IMR-90 (cell line): ENCODE results near the gene CYP24A1. TPM values are rescaled to one million over a fixed set of nuclear protein-coding genes. Genes with fewer than 3 reads are reported as not detected.

ENCODE experiments used
- ATAC-seq: fragments of 200-7000 bp; cut with Tn5 transposase; 2 replicates; pipeline ENCODE4 v1.9.1; 2020; ENCODE audit warnings: low read depth, mild to moderate bottlenecking, moderate library complexity
- BruUV-seq: library from RNA; stranded (reverse); fragments of 400-500 nt; replicated peaks from 2 replicates; lab custom pipeline; 2021; lab: Mats Ljungman, UMichigan
- CTCF ChIA-PET: fragments of 300-600 bp; formaldehyde crosslinking; extraction: SDS; loops from one replicate; lab custom pipeline; 2021; ENCODE audit warnings: antibody characterized with exemption; lab: Yijun Ruan, JAX
- POLR2A ChIA-PET: fragments of 300-600 bp; sonication (Branson Sonifier 250); formaldehyde crosslinking; loops from one replicate; lab custom pipeline; 2022; ENCODE audit warnings: antibody characterized with exemption; ENCODE audit not compliant: unreplicated experiment; lab: Charles Lee
- DNase-seq: peaks from one replicate; pipeline ENCODE4 v3.0.0; 2013
- H2AFZ ChIP-seq: replicated peaks from 2 replicates; pipeline ENCODE3; 2013; ENCODE audit warnings: low read length, mild to moderate bottlenecking; ENCODE audit not compliant: poor library complexity
- H2AK5ac ChIP-seq: 2 replicates; pipeline ENCODE4 v1.6.1; 2013; ENCODE audit warnings: low read depth, low read length, inconsistent platforms
- H2AK9ac ChIP-seq: replicated peaks from 2 replicates; pipeline ENCODE3; 2013; ENCODE audit warnings: mild to moderate bottlenecking, low read depth, low read length, moderate library complexity; ENCODE audit not compliant: poor library complexity
- H2BK120ac ChIP-seq: 2 replicates; pipeline ENCODE4 v1.6.1; 2013; ENCODE audit warnings: low read depth, low read length, inconsistent platforms
- H2BK15ac ChIP-seq: 3 replicates; pipeline ENCODE4 v1.6.1; 2013; ENCODE audit warnings: low read depth, low read length, inconsistent platforms
- H2BK20ac ChIP-seq: 2 replicates; pipeline ENCODE4 v1.6.1; 2013; ENCODE audit warnings: low read depth, mild to moderate bottlenecking, inconsistent platforms, low read length, moderate library complexity
- H2BK5ac ChIP-seq: 2 replicates; pipeline ENCODE4 v1.6.1; 2013; ENCODE audit warnings: mild to moderate bottlenecking, low read depth, low read length, inconsistent platforms; ENCODE audit not compliant: poor library complexity, severe bottlenecking
- H3K14ac ChIP-seq: replicated peaks from 2 replicates; pipeline ENCODE4 v1.6.1; 2013; ENCODE audit warnings: low read depth, low read length, inconsistent platforms
- H3K18ac ChIP-seq: 2 replicates; pipeline ENCODE4 v1.6.1; 2013; ENCODE audit warnings: low read depth, low read length, control low read depth
- H3K23ac ChIP-seq: 2 replicates; pipeline ENCODE4 v1.6.1; 2013; ENCODE audit warnings: low read depth, low read length, inconsistent platforms
- H3K27ac ChIP-seq: 2 replicates; pipeline ENCODE4 v1.5.1; 2013; ENCODE audit warnings: mild to moderate bottlenecking, control low read depth, low read length; ENCODE audit not compliant: insufficient read depth
- H3K27me3 ChIP-seq: 2 replicates; pipeline ENCODE4 v1.6.1; 2013; ENCODE audit warnings: low read length; ENCODE audit not compliant: control insufficient read depth, insufficient read depth
- H3K36me3 ChIP-seq: 2 replicates; pipeline ENCODE4 v1.6.1; 2013; ENCODE audit warnings: low read length, mixed read lengths; ENCODE audit not compliant: control insufficient read depth, insufficient read depth
- H3K4ac ChIP-seq: 2 replicates; pipeline ENCODE4 v1.6.1; 2013; ENCODE audit warnings: low read depth, low read length, inconsistent platforms
- H3K4me1 ChIP-seq: 2 replicates; pipeline ENCODE4 v1.6.1; 2013; ENCODE audit warnings: low read length, mixed read lengths; ENCODE audit not compliant: control insufficient read depth, insufficient read depth
- H3K4me2 ChIP-seq: 2 replicates; pipeline ENCODE4 v1.6.1; 2013; ENCODE audit warnings: low read depth, mild to moderate bottlenecking, control low read depth, low read length, moderate library complexity
- H3K4me3 ChIP-seq: 2 replicates; pipeline ENCODE4 v1.5.1; 2013; ENCODE audit warnings: low read depth, mild to moderate bottlenecking, control low read depth, low read length, moderate library complexity; ENCODE audit not compliant: insufficient read depth
- H3K56ac ChIP-seq: 2 replicates; pipeline ENCODE4 v1.6.1; 2013; ENCODE audit warnings: low read length, inconsistent platforms; ENCODE audit not compliant: insufficient read depth; ENCODE audit errors: extremely low read depth
- H3K79me1 ChIP-seq, 2 experiments: 2 replicates each; pipeline ENCODE4 v1.6.1; 2013; ENCODE audit warnings: low read length in 2 of 2, inconsistent platforms in 1 of 2, low read depth in 1 of 2
- H3K9ac ChIP-seq: 2 replicates; pipeline ENCODE4 v1.6.1; 2013; ENCODE audit warnings: low read depth, low read length, control low read depth
- H3K9me1 ChIP-seq: 2 replicates; pipeline ENCODE4 v1.6.1; 2013; ENCODE audit warnings: low read length, inconsistent platforms; ENCODE audit not compliant: insufficient read depth
- H3K9me3 ChIP-seq: 2 replicates; pipeline ENCODE4 v1.6.1; 2013; ENCODE audit warnings: low read length; ENCODE audit not compliant: control insufficient read depth, insufficient read depth
- H4K20me1 ChIP-seq: 2 replicates; pipeline ENCODE4 v1.6.1; 2013; ENCODE audit warnings: low read length, inconsistent platforms; ENCODE audit not compliant: insufficient read depth
- H4K5ac ChIP-seq: 2 replicates; pipeline ENCODE4 v1.6.1; 2013; ENCODE audit warnings: mild to moderate bottlenecking, low read depth, low read length, control low read depth
- H4K8ac ChIP-seq, 2 experiments: 2 replicates each; pipeline ENCODE4 v1.6.1; 2013; ENCODE audit warnings: low read depth in 2 of 2, low read length in 2 of 2, control low read depth in 1 of 2, inconsistent platforms in 1 of 2
- H4K91ac ChIP-seq: 2 replicates; pipeline ENCODE4 v1.6.1; 2013; ENCODE audit warnings: low read depth, low read length, inconsistent platforms; ENCODE audit not compliant: insufficient read depth
- BHLHE40 ChIP-seq: fragments of 150-350 bp; IDR thresholded peaks from 2 replicates; pipeline ENCODE4 v1.6.1; 2016; ENCODE audit warnings: mild to moderate bottlenecking, low read depth, low read length
- CEBPB ChIP-seq: IDR thresholded peaks from 2 replicates; pipeline ENCODE4 v1.6.1; 2012; ENCODE audit warnings: low read depth, low read length, improper control_type of control experiment
- CHD1 ChIP-seq: IDR thresholded peaks from 2 replicates; pipeline ENCODE4 v1.6.1; 2012; ENCODE audit warnings: low read depth, low read length, improper control_type of control experiment
- FOS ChIP-seq: fragments of 150-350 bp; IDR thresholded peaks from 2 replicates; pipeline ENCODE4 v1.6.1; 2016; ENCODE audit warnings: low read depth, low read length
- MAFK ChIP-seq: IDR thresholded peaks from 2 replicates; pipeline ENCODE4 v1.6.1; 2012; ENCODE audit warnings: low read depth, low read length, improper control_type of control experiment
- MAZ ChIP-seq: IDR thresholded peaks from 2 replicates; pipeline ENCODE4 v1.6.1; 2012; ENCODE audit warnings: low read depth, mild to moderate bottlenecking, low read length, improper control_type of control experiment, moderate library complexity, borderline replicate concordance
- POLR2A ChIP-seq: IDR thresholded peaks from 2 replicates; pipeline ENCODE4 v1.6.1; 2012; ENCODE audit warnings: mild to moderate bottlenecking, low read depth, low read length
- RAD21 ChIP-seq: IDR thresholded peaks from 2 replicates; pipeline ENCODE4 v1.6.1; 2012; ENCODE audit warnings: low read length, improper control_type of control experiment
- RFX5 ChIP-seq: IDR thresholded peaks from 2 replicates; pipeline ENCODE4 v1.8.0; 2012; ENCODE audit warnings: low read depth, mild to moderate bottlenecking, low read length, moderate library complexity
- SMC3 ChIP-seq: fragments of 150-350 bp; IDR thresholded peaks from 2 replicates; pipeline ENCODE4 v1.6.1; 2016; ENCODE audit warnings: low read depth, mild to moderate bottlenecking, antibody characterized with exemption, low read length, moderate library complexity
- USF2 ChIP-seq: fragments of 150-350 bp; IDR thresholded peaks from 2 replicates; pipeline ENCODE4 v1.6.1; 2017; ENCODE audit warnings: mild to moderate bottlenecking, antibody characterized with exemption, low read length, low read depth
- WGBS, 2 experiments: methylation state at CpG; one replicate each; pipeline versions ENCODE4 v1.1.5 to v1.1.7; 2013; ENCODE audit warnings: missing lambda C conversion rate in 2 of 2; ENCODE audit not compliant: insufficient read length in 1 of 2; ENCODE audit errors: extremely low coverage in 2 of 2; 5-methylcytosine and 5-hydroxymethylcytosine counted together
- dilution Hi-C: fragments of 300-500 bp; cut with HindIII; formaldehyde crosslinking; loops from one replicate; pipeline ENCODE4 v1.14.3; 2018; ENCODE audit warnings: low sequenced_read_pairs; ENCODE audit not compliant: unreplicated experiment
- in situ Hi-C: fragments of 300-500 bp; cut with MboI; formaldehyde crosslinking; loops from 3 replicates; pipeline ENCODE4 v1.14.3; 2019; ENCODE audit warnings: low sequenced_read_pairs, inconsistent platforms, mixed read lengths
- intact Hi-C: fragments of 100-400 bp; cut with micrococcal nuclease; formaldehyde crosslinking; loops from 2 replicates; pipeline ENCODE4 v1.10.0; 2022
- polyA plus RNA-seq, 3 experiments: library from polyadenylated mRNA; depleted of rRNA; stranded (reverse); fragments of >200 nt; gene quantifications; 2 replicates each; pipeline ENCODE4 v1.2.3, GENCODE V29; 2012; ENCODE audit warnings: low replicate concordance in 1 of 3
- total RNA-seq: library from RNA; depleted of rRNA; stranded (reverse); fragments of >200 nt; gene quantifications from 2 replicates; pipeline ENCODE4 v1.2.3, GENCODE V29; 2012
- TF ChIP-seq, protein P1 (sequence below): conservative IDR thresholded peaks from 2 replicates; pipeline ENCODE4 v1.5.1; 2012; ENCODE audit warnings: mild to moderate bottlenecking, low read depth, low read length, improper control_type of control experiment
- TF ChIP-seq, protein P2 (sequence below): fragments of 150-350 bp; IDR thresholded peaks from 2 replicates; pipeline ENCODE4 v1.6.1; 2016; ENCODE audit warnings: low read depth, mild to moderate bottlenecking, low read length, moderate library complexity, borderline replicate concordance

Gene CYP24A1
- total and polyA plus RNA-seq, 2 of the 4 experiments (the other 2 are of a cell fraction): not detected

DNA sequence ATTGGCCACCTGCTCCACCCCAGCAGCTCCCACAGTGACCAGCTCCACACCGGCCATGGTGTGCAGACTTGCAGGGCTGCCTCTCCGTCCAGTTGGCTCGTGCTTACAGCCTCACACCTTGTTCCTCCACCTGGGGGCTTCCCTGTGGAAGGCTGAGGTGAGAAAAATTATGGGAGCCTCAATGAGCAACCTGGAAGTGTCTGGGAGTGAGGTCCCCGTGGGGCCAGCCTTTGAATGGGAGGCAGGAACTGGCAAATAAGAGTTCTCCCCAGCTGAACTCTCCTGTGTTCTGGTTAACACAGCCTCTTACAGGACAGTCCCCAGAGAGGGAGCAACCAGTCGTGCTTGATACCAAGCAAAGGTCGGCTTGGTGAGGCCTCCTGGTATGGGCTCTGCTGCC is 30.3 kb upstream of the CYP24A1 start:
- DNase-seq (no peak), ATAC-seq (no peak)
- no peak overlapping the region for H3K4me2 ChIP-seq
- no peaks in the 10 kb centered on the region; the same call in 1 of the 2 replicates for H3K9me1 ChIP-seq
- no peak overlapping the region for H2BK5ac ChIP-seq
- H4K8ac ChIP-seq: no peak overlapping the region
- peaks cover 2 to 9% of the 10 kb centered on the region in 2 experiments; a peak in 3 of 4 replicates for H3K79me1 ChIP-seq
- H4K20me1 ChIP-seq: peaks cover 2% of the 10 kb centered on the region; the same call in 1 of the 2 replicates
- no peak overlapping the region for H3K4me3 ChIP-seq
- no peak overlapping the region for H2AFZ ChIP-seq
- H3K14ac ChIP-seq: no peak overlapping the region
- no peak overlapping the region for H4K5ac ChIP-seq
- H3K9me3 ChIP-seq: no peaks in the 10 kb centered on the region
- peaks cover 7% of the 10 kb centered on the region; the same call in 1 of the 2 replicates for H3K27me3 ChIP-seq
- CTCF ChIA-PET: no interaction called here
- H3K36me3 ChIP-seq: no peaks in the 10 kb centered on the region
- no peak overlapping the region for H3K4ac ChIP-seq
- H4K91ac ChIP-seq: no peak overlapping the region
- no peak overlapping the region for H3K9ac ChIP-seq
- H3K23ac ChIP-seq: no peak overlapping the region
- 90% methylated on average over 2 of the region's 6 CpGs; no CpG with 5 or more reads in 1 of the 2 experiments for WGBS, 2 experiments
- dilution Hi-C loops: no loop called here
- no peak overlapping the region for H3K27ac ChIP-seq
- BruUV-seq: no TSS peak
- H2BK15ac ChIP-seq: no peak overlapping the region
- peaks cover under 1% of the 10 kb centered on the region; the same call in 1 of the 2 replicates for H3K4me1 ChIP-seq
- H3K18ac ChIP-seq: no peak overlapping the region
- H2BK120ac ChIP-seq: no peak overlapping the region
- intact Hi-C loops: no loop called here
- H2AK5ac ChIP-seq: no peak overlapping the region
- TF ChIP-seq SMC3 (no peak), POLR2A (no peak), CEBPB (no peak), FOS (no peak), CHD1 (no peak), USF2 (no peak), RAD21 (no peak), RFX5 (no peak), MAZ (no peak), MAFK (no peak), BHLHE40 (no peak)
- TF ChIP-seq, protein P1, sequence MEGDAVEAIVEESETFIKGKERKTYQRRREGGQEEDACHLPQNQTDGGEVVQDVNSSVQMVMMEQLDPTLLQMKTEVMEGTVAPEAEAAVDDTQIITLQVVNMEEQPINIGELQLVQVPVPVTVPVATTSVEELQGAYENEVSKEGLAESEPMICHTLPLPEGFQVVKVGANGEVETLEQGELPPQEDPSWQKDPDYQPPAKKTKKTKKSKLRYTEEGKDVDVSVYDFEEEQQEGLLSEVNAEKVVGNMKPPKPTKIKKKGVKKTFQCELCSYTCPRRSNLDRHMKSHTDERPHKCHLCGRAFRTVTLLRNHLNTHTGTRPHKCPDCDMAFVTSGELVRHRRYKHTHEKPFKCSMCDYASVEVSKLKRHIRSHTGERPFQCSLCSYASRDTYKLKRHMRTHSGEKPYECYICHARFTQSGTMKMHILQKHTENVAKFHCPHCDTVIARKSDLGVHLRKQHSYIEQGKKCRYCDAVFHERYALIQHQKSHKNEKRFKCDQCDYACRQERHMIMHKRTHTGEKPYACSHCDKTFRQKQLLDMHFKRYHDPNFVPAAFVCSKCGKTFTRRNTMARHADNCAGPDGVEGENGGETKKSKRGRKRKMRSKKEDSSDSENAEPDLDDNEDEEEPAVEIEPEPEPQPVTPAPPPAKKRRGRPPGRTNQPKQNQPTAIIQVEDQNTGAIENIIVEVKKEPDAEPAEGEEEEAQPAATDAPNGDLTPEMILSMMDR: no peak
- TF ChIP-seq, protein P2, sequence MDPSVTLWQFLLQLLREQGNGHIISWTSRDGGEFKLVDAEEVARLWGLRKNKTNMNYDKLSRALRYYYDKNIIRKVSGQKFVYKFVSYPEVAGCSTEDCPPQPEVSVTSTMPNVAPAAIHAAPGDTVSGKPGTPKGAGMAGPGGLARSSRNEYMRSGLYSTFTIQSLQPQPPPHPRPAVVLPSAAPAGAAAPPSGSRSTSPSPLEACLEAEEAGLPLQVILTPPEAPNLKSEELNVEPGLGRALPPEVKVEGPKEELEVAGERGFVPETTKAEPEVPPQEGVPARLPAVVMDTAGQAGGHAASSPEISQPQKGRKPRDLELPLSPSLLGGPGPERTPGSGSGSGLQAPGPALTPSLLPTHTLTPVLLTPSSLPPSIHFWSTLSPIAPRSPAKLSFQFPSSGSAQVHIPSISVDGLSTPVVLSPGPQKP: no peak
- in situ Hi-C loops: loop anchor here (10.0 kb wide), 1 partner anchor 629 kb away; no protein-coding TSS in a partner anchor
- H2BK20ac ChIP-seq: no peak overlapping the region
- POLR2A ChIA-PET: no interaction called here
- no peak overlapping the region for H3K56ac ChIP-seq
- peak overlapping the region; percentile 45 for H2AK9ac ChIP-seq
